Colon (tissue), 2 donors: ENCODE results near the gene NT5C1B.

Source experiments
- FAIRE-seq: peaks from 2 replicates; lab custom pipeline; 2012; peaks lifted over from hg19 to GRCh38; lab: Jason Lieb, UNC
- donor health status: control.
- donor health status: control.

Gene NT5C1B

GRCh38 chr2:18599509-18600254 is 10.3 kb upstream of the NT5C1B start:
- no peak for FAIRE-seq

GRCh38 chr2:18598848-18599484 is 9.6 kb upstream of the NT5C1B start:
- FAIRE-seq = no peak

GRCh38 chr2:18597618-18598017 is 8.2 kb upstream of the NT5C1B start:
- FAIRE-seq = no peak

- FAIRE-seq = no peak
Observed at GRCh38 chr2:18596993-18597392, 7.6 kb upstream of the NT5C1B start.

GRCh38 chr2:18593496-18593895 is 4.1 kb upstream of the NT5C1B start:
- FAIRE-seq = no peak

GRCh38 chr2:18592372-18592771 is 3.0 kb upstream of the NT5C1B start:
- no peak for FAIRE-seq

- FAIRE-seq = no peak
Observed at GRCh38 chr2:18588802-18589201, 567 bp downstream of the NT5C1B start.

- FAIRE-seq = no peak
Observed at GRCh38 chr2:18588049-18588448, 1.3 kb downstream of the NT5C1B start.

GRCh38 chr2:18585526-18585925 is 3.8 kb downstream of the NT5C1B start:
- FAIRE-seq = no peak

- FAIRE-seq = no peak
Observed at GRCh38 chr2:18584608-18584954, 4.8 kb downstream of the NT5C1B start.

GRCh38 chr2:18583905-18584607 is 5.3 kb downstream of the NT5C1B start:
- FAIRE-seq = no peak

- FAIRE-seq = no peak
Observed at GRCh38 chr2:18580606-18581005, 8.8 kb downstream of the NT5C1B start.

- FAIRE-seq = no peak
Observed at GRCh38 chr2:18578033-18578432, 11.3 kb downstream of the NT5C1B start.

GRCh38 chr2:18566145-18566769 is 23.1 kb downstream of the NT5C1B start:
- no peak for FAIRE-seq

- FAIRE-seq = no peak
Observed at GRCh38 chr2:18560797-18561085, 28.6 kb downstream of the NT5C1B start.

GRCh38 chr2:18560031-18560796 is 29.2 kb downstream of the NT5C1B start, which contains the start of gene RDH14:
RDH14 (minus strand) TSS chr2:18560653; CDS start chr2:18560572, 81 bp downstream.
- no peak for FAIRE-seq

GRCh38 chr2:18559531-18560030 is 29.8 kb downstream of the NT5C1B start:
- no peak for FAIRE-seq

- no peak for FAIRE-seq
Observed at GRCh38 chr2:18558458-18558857, 30.9 kb downstream of the NT5C1B start.

- FAIRE-seq = no peak
Observed at GRCh38 chr2:18557121-18557520, 32.2 kb downstream of the NT5C1B start.

- no peak for FAIRE-seq
Observed at GRCh38 chr2:18552351-18553077, 36.9 kb downstream of the NT5C1B start.

- FAIRE-seq = no peak
Observed at GRCh38 chr2:18551623-18552022, 37.7 kb downstream of the NT5C1B start.
